Measurements from ENCODE around the gene HYAL1.
A peak's percentile ranks its signal among the peaks of the same experiment; 100 is the strongest.
"Not testable (repeated sequence)": the region's sequence is repeated elsewhere in the genome, so short reads cannot be mapped to it uniquely, and the experiment has no call there.

The HYAL1 gene

DNA sequence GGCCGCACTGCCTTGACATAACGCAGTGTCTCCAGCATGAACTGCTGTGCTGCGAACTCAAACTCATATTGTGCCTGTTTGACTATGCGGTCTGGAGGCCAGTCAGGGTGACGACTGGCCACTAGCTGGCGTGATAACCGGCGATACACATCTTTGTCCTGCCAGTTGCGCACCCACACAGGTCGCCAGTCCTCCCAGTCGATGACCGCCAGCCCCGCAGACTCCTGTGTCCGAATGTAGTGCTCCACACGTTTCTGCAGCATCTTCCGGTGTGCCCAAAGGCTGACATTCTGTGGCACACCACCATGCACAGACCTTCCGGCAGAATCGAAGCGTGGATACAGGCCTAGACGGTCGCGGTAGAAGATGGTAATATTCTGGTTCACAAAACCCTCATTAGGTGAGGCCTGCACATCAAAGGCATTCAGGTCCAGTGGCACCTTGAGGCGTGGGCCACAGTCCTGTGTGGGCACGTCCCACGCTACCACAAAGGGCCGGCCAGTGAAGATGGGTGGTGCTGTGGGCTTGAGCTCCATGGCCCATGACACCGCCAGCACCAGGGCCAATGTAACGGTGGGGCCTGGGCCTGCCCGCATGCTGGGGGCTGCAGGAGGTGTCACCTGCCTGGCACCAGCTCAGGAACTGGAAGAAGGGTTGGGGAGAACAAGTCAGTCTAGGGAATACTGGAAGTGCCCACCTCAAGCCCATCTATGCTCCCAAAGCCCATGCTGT, 16.7 kb upstream of the HYAL1 start:
- no peak for DNase-seq

DNA sequence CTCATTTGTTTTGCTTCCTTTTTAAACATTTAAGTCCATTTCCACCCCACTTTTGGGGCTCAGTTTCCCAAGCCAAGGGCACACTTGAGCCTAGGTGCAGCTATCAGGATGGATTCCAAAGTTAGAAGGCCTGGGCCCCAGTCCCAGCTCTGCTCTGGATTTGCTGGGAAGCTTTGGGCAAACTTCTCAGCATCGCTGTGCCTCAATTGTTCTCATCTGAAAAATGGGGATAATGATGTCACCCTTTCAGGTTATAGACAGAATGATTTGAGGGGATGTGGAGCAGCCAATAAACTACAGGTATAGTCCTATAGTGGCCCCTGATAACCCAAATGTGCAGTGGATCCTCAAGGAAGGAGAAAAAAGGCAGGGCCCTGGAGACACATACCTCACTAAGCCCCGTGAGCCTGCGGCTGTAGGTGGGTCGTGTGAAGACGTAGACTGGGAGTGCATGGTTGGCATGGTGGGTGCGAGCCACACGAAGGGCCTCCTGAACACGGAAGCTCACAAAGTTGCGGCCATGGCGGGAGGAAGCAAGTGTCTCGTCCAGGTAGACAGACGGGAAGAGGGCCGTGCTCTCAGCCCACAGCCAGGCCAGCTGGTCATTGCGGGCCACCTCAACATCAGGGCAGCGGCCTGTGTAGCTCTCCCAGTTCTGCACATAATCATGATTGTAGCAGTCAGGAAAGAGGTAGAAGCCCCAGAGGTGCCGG, 16.0 kb upstream of the HYAL1 start:
- DNase-seq, result no peak

DNA sequence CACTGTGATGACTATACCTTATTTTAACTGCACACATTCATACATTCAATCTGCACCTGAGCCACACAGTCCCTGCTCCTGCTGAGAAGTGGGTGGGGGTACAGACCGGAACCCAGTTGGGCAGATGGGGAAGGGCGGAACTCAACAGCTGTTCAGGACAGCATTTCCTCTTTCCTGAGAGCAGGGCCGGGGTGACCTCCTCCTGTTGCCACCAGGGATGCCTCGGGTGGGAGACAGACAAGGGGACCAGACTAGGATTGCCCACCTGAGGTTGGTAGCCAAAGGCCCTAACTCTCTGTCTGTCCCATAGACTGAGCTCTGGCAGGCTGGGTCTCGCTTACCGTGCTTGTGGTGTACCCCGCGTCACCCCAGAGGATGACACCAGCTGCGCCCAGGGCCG, 15.2 kb upstream of the HYAL1 start:
- no peak for DNase-seq

DNA sequence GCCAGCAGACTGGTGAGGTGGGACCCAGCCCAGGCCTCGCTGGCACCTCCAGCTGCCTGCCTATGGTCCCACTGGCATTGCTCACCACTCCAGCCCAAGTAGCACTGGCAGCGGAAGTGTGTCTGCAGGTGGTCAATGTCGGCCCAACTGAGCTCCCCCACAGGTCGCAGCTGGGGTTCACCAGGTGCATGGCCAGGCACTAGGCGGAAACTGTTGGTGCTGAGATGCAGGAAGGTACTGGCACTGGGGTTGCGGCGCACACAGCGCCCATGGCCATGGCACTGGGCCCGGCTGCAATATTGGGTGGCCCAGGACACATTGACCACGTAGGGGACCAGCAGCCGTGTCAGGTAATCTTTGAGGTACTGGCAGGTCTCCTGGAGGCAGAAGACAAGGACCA, 14.8 kb upstream of the HYAL1 start:
- DNase-seq, result no peak

DNA sequence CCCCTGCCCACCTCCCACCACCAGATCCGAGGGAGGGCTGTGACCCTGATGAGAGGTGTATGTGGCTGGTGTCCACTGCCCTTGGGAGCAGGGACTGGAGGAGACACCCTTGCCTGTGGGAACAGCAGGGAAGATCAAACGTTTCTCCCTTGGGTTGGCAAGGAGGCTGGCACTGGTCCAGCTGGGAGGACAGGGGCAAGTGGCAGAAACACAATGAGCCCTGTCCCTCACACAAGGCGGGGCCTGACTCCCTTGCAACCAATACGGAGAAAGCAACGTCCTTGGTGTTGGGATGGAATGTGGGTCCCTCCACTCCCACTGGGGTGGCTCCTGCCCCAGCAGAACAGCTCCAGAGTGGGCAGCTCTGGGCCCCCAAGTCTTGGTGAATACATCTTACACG, 13.9 kb upstream of the HYAL1 start:
- peak in 1 of 56 donors; percentile 33 for DNase-seq

DNA sequence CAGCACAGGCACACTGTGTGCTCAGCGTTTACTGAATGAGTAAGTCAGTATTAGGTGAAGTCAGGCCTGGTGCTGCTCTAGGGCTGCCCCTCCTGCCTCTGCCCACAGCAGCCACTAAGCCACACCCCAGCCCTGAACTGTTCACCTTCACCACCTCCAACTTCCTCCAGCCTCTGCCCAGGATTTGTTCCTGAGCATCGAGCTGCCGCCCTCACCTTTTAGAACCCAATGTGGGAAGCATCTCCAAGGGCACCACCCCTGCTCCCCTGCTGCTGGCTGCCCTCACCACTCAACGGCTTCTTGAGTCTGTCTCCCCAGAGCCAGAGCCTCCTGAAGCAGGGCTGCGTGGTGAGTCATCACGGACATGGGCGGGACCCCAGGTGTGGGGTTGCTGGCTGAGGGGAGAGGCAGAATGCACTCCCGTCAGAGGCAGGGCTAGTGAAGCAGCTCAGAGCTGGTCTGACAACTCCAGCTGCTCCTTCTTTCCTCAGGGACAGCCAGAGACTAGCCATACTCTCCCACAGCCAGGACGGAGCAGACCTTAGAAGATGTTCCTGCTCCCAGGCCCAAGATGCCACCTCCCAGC, 13.4 kb upstream of the HYAL1 start:
- DNase-seq, result no peak

DNA sequence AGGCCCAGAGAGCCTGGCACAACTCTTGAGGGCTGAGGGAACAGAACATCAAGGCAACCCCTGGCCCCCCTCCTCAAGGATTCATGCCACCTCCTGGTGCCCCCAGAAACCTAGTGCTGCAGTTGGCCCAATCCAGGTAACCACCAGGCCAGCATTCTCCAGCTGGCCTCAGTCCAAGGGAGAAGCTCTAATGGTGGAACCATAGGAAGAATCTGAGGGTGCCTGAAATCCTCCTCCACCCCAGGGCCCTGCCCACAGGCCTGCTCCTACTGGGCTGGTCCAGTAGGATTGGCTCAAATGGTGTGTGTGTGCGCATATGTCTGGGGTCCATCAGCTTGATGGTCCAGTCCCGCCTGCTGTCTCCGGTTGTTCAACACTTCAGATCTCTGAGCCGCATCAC, 11.4 kb upstream of the HYAL1 start:
- DNase-seq, result no peak

DNA sequence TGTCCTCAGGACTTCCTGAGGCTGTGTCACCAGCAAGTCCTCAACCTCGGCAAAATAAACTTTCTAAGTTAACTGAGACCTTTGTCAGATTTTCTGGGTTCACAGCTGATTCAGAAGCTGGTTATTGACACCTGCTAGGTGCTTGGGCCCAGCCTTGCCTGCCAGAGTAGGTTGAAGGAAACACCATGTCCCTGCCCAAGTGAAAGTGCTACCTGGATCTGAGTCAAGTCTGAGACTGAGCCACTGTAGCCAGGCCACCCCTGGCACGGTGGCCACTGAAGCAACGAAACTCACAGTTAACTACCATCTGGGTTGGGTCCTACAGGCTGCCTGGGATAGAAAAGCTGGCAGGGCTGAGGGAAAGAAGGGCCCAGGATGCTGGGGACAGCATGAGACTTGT, 11.0 kb upstream of the HYAL1 start:
- no peak for DNase-seq

DNA sequence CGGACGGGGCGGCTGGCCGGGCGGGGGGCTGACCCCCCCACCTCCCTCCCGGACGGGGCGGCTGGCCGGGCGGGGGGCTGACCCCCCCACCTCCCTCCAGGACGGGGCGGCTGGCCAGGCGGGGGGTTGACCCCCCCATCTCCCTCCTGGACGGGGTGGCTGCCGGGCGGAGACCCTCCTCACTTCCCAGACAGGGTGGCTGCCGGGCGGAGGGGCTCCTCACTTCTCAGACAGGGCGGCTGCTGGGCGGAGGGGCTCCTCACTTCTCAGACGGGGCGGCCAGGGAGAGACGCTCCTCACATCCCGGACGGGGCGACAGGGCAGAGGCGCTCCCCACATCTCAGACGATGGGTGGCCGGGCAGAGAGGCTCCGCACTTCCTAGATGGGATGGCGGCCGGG, 8.7 kb upstream of the HYAL1 start:
- not testable (repeated sequence) for DNase-seq

DNA sequence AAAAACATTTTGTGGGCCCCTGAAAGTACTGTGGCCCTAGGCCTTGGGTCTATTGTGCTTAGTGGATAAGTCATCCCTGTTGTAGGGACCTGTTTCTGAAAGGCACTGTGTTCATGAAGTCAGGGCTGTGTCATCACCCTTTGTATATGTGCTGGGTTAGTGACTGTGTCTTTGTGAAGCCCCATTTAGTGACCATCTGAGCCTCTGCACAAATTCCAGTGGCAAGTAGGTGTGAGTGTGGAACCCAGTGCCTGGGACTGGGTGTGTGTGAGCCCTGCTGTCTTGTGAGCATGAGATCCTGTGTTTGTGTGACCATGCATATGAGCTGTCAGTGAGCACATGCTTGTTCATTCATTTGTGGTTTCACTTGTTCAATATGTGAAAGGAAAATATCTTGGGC, 1.2 kb upstream of the HYAL1 start:
- no peak for DNase-seq

DNA sequence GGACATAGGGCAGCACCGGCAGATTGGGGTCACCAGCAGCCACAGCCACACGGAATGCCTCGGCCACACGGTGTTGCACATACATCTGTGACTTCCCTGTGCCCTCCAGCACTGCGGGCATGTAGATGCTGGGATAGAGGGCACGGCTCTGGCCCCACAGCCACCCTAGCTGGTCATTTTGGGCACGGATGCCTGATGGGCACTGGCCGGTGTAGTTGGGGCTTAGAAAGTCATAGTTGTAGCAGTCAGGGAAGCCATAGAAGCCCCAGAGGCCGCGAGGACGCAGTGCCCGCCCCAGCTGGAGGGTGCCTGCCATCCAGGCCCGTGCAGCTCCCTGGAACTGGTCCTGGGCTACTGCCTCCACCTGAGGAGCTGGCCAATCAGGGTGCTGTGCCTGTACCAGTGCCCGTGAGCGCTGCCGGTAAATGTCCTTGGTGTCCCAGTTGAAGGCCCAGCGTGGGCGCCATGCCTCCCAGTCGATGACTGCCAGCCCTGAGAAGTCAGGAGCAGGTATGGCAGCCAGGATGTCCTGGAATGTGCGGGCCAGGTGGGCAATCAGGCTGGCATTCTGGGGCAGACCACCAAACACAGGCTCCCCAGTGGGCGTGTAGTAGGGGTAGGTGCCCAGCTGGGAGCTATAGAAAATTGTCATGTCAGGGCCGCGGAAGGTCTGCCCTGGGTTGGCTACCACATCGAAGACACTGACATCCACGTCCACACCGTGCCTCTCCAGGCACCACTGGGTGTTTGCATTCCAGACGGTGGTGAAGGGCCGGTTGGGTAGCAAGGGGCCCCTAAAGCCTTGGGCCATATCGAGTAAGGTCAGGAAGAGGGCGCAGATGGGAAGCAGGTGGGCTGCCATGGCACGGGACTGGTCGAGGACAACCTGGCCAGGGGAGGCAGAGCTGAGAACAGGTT, 1.0 kb downstream of the HYAL1 start:
- no peak for DNase-seq

DNA sequence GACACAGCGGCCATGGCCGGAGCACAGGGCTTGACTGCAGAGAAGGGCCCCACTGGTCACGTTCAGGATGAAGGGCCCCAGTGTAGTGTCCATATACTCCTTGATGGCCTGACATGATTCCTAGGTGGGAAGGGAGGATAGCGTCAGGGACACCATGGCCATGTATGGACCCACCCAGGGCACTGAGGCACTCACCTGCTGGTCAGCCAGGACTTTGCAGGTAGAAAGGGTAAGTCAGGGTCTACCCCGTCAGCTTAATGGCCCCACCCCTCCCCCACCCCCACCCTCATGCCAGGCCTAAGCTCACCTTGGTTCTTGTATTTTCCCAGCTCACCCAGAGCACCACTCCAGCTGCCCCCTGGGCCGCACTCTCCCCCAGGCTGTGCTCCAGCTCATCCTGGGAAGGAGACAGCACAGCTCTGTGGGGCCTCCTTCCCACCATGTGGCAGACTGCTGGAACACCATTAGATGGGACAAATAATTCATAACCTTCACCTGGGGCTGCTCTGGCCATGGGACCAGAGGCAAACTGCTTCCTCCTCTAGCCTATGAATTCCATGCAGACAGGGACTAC, 2.6 kb downstream of the HYAL1 start:
- no peak for DNase-seq

DNA sequence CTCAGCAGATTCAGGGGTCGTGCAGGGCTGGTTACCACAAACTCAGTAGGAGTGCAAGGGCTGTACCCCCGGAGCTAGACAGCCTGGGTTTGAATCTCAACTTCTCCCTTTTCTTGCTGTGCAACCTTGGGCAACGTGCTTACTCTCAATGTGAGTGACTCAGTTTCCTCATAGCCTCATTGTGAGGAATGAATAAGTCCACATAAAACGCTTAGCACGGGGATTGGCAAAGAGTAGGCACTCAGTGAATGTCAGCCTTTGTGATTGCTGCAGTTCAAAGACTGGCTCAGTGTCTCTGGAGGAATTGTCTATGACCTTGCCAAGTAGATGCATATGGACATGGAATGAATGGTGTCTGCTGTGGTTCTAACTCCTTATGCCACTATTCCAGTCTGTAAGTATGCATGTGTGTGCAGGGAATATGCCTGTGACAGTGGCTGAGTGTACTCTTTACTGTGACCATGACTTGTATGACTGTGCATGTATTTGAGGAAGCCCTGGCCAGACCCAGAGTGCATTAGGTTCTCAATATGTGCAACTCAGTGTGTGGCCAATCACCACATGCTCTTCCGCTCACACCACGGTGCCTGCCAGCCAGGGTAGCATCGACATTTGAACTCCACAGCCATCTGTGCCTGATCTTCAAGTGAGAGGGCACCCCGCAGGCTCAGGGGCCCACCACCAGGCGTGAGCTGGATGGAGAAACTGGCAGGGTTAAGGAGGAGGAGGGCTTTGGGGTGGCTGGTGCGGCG, 3.3 kb downstream of the HYAL1 start:
- DNase-seq, result peak in 33 of 56 donors; percentile 26 to 84 (median 67)

DNA sequence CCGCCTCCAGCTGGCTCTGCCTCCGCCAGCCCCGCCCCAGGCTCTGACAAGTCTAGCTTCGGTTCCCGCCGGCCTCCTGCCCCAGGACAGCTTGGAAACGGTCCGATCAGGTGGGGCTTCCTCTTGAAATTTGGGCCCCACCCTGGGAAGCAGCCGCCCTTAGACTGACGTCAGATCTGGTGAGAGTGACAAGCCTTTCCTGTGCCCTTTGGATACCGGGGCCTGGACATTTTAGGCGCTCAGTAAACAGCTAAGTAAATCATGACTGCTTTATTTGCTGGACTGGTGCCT, 3.8 kb downstream of the HYAL1 start:
- DNase-seq, result no peak

DNA sequence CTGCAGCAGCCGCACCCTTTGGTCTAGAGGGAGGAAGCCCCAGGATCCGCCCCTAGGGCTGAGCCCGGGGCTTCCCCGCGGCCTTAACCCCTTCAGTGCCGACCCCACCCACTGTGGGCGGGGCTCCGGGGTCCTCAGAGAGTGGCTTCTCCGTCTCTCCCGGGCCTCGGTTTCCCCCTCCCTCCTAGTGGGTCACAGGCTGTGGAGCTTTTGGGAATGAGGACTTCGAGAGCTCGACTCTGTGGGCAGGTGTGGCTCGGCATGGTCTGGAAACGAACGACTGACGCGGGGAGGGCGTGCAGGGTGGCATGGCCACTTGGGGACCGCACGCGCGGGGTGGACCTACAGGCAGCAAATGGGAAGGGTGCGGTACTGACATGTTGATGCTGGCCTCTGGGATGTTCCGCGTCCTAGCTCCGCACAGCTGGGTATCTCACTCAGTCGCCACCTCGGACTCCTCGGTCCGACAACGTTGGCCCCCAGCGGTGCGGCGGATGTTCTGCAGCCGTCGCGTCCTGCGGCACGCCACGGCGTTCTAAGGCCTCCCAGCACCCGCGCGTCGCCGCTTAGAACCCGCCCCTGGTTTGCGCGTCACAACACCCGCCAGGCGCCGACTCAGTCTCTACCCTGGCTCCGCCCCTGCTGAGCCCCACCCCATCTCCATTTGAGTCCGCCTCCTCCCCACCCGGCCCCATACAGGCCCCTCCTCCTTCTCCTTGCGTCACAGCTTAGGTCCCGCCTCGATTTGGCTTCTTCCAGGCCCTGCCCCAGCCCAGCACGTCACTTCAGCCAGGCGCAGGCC, 4.3 kb downstream of the HYAL1 start, which contains the start of the genes HYAL3 and NAA80:
HYAL3 (minus strand) TSS at position 570 of the 802 bp plus-strand sequence. CDS start 3,803 bp downstream, outside the sequence.
NAA80 (minus strand) TSS at position 570 of the 802 bp plus-strand sequence. CDS start 1,942 bp downstream, outside the sequence.
- peak; percentile 33 to 100 (median 99) for DNase-seq

DNA sequence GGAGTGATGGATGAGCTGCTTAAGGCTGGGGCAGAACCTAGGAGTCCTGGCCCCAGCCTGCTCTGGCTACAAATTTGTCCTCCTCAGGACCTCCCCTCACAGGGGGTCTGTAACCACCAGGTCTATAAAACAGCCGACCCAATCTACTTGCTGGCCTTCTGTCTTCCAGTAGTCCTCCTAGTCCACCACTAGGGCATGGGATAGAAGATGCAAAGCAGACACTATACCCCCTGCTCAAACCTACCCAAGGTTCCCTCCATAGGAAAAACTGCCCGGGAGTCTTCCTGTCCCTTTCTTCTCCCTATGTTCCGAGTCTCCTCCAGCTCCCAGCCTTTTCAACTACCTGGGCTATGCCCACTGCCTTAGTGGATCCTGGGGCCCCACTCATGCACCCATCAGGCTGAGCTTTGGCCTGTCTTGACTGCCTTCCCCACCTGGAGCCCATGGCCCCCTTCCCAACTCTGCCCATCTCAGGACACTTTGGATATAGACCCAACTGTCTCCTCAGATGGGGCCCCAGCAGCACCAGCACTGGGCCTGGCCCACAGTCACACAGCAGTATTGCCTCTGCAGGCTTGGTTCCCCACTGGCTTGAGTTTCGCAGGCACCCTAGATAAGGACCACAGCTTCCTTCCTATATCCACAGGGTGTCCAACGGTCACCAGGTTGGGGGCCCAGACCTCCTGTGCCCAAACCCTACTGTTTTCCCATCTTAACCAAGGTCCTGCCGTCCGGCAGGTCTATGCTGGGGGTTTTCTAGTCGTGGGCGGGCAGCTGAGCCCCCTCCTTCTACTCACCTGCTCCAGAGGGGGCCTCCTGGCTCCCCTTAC, 5.3 kb downstream of the HYAL1 start:
- no peak for DNase-seq

DNA sequence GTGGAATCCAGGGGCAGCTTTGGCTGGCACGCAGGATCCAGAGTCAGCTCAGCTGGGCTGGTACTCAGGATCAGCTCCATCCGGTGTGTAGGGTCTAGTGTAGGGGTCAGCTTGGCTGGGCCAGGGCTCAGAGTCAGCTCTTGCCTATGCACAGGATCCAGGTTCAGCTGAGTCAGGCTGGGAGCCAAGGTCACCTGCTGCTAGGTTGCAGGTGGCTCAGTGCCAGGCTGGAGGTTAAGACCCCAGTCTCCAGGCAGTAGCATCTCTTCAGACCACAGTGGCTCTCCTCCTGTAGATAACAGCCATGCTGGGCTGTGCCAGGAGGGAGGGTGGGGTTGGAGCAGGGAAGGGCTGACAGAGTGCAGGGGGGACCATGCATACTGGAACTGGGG, 6.0 kb downstream of the HYAL1 start:
- DNase-seq, result no peak

DNA sequence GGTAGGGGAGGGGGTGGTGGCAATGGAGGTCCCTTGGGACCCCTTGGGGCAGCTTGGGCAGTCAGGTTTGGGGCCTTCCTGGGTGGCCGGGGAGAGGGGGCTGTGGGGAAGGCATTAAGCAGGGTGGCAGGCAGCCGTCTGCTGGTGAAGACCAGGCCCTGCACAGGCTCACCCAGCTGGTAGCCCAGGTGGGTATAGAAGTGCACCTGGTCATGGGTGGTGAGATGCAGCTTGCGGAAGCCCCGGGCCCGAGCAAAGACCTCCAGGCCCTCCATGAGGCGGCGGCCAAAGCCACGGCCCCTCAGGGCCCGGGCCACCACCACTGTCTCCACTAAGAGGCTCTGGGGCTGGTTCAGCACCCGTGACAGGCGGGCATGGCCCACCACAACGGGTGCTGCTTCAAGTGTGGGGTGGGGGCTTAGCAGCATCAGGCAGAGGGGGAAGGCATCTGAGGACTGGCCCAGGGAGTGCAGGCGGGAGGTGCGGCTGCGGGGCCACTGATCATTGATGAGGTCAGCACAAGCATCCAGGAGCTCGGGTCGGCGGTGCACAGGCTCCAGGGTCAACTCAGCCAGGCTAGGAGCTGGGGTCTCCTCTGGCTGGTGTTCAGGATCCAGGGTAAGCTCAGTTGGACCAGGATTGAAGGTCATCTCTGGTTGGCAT, 6.5 kb downstream of the HYAL1 start:
- DNase-seq, result no peak

Measured in amygdala (tissue), 56 donors.